ENCODE measurements around the gene E4F1. TPM values are rescaled to one million over a fixed set of nuclear protein-coding genes. Genes with fewer than 3 reads are reported as not detected.

Gene E4F1
- total and polyA plus RNA-seq, 9 of the 15 experiments (the other 6 are each of a cell fraction or from before 2014, with no cell fraction given) = 0.48 to 94.9 (median 20.4) TPM

- TF ChIP-seq HIVEP1 (CRISPR knock-in tag; IDR thresholded peaks at IDR 0.05) (no peak), MYBL2 (IDR thresholded peaks at IDR 0.05; ENCODE audit: low read depth) (no peak), MYBL2 (CRISPR knock-in tag; IDR thresholded peaks at IDR 0.05; ENCODE audit: borderline replicate concordance) (no peak), BDP1 (IDR thresholded peaks at IDR 0.05; ENCODE audit: insufficient read depth, insufficient read length) (no peak), KLF6 (CRISPR knock-in tag; IDR thresholded peaks at IDR 0.05; ENCODE audit: borderline replicate concordance) (no peak), CAMTA2 (CRISPR knock-in tag; conservative IDR thresholded peaks at IDR 0.05) (no peak), RCOR1 (IDR thresholded peaks at IDR 0.05; ENCODE audit: borderline replicate concordance in 1 of 2, low read depth in 2 of 2, low read length in 2 of 2) (no peak), PKNOX1 (IDR thresholded peaks at IDR 0.05) (no peak), SRSF1 (IDR thresholded peaks at IDR 0.05; ENCODE audit: low read depth, low read length) (no peak), NFE2L1 (tag; IDR thresholded peaks at IDR 0.05; ENCODE audit: borderline replicate concordance, low read depth) (no peak)
- TF ChIP-seq, protein P1, sequence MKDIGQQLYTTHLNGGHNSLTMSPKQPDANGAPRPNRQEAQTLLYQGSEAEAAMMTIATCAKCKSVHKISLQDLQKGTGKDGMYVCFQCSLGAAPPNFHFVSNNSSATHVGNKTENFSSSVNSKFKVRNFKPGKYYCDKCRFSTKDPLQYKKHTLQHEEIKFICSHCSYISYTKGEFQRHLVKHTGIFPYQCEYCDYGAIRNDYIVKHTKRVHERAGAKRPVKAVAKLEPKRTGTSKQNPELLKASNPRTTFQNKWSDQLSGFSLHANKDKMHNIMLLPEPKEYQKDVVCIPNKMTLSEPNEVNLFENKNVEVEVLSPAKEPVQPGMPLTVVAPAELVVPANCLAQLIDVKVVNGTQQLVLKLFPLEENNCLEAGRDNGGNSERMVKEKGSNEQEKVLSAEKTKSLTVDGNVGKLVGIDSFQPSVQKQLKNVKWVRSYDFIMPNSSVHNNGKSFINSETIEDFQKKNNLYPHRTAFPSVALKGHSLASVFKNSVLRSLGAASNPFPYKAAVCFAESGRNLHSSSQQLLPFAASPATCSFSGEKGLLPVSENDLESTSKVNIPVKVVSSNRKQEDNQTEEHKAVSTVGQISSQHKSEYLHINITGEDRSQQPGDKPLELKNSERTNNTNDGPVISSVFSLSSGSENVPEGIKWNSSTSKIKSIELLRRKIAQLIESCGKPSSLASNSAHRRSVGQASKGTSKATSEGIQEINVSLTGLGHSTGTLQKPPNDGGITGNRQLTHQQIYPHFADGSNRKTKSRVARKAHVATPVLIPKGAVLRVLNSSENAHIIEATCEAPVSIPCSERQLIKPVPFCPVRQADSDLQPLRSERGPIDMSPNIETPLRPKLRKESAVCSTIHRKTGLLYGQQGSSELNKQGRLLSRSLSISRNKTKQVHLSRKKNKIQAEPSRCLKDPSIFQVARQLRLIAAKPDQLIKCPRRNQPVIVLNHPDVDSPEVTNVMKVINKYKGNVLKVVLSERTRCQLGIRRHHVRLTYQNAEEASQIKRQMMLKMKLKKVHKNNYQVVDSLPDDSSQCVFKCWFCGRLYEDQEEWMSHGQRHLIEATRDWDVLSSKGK (CRISPR knock-in tag; IDR thresholded peaks at IDR 0.05) = no peak
Observed at GRCh38 chr16:2206780-2207433, 16.5 kb upstream of the E4F1 start (continued).

All from K562 (cell line).